Activated T-helper 1 cell treated with Interleukin-2 at 50 U/mL for 16 hours (primary cell): ENCODE results near the gene LSM10.
A peak's percentile ranks its signal among the peaks of the same experiment; 100 is the strongest.

ENCODE experiments used
- DNase-seq: peaks from one replicate; pipeline ENCODE4 v3.0.0-alpha.2; 2020; ENCODE audit warnings: low read depth

The LSM10 gene

DNA sequence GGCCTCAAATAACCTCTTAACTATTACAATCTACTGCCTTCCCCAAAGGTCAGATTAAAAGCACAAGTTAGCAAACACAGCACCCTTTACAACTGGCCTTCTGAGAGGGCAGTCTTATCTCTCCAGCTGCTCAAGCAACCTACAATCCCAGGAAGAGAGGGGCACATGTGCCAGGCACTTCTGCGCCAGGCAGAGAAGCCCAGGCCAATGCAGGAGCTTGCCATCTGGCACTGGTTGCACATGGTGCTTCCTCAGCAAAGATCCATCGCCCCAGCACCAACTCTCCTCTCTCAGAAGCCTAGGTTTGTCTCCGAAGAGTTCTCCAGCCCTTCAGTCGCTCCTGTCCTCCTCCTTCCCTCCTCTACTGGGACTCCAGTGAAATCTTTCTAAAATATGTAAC is 14.5 kb downstream of the LSM10 start:
- no peak for DNase-seq

DNA sequence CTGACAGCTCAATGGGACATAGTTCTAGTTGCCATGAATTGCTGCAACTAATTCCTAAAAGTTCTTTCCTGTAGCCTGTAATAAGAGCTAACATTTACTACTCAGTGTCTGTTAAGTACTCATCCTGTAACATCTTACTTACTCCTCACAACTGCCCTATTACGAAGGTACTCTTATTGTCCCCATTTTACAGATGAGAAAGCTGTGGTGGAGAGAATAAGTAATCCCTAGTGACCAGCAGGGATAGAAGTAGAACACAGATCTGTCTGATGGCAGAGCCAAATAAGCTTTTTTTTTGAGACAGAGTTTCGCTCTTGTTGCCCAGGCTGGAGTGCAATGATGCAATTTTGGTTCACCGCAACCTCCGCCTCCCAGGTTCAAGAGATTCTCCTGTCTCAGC is 15.0 kb downstream of the LSM10 start:
- DNase-seq: no peak

DNA sequence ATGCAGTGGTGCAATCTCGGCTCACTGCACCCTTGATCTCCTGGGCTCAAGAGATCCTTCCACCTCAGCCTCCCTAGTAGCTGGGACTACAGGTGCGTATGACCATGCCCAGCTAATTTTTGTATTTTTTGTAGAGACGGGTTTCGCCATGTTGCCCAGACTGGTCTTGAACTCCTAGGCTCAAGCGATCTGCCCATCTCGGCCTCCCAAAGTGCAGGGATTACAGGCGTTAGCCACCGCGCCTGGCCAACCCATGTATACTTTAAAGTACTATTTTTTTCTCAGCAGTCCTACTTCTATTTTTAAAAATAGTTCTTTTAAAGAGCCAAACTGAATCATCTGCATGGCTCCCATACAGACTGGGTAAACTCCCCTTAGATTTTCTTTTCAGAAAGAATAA is 15.5 kb downstream of the LSM10 start:
- DNase-seq: no peak

DNA sequence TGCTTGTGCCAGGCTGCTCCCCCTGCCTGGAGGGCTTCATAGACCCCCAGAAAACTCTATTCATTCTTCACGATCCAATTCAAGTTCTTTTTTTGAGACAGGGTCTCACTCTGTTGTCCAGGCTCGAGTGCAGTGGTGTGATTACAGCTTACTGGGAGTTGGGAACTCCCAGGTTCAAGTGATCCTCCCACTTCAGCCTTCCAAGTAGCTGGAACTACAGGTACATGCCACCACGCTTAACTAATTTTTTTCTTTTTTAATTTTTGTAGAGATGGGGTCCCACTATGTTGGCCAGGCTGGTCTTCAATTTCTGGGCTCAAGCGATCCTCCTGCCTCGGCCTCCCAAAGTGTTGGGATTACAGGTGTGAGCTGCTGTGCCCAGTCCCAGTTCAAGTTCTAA is 16.3 kb downstream of the LSM10 start:
- DNase-seq: no peak

DNA sequence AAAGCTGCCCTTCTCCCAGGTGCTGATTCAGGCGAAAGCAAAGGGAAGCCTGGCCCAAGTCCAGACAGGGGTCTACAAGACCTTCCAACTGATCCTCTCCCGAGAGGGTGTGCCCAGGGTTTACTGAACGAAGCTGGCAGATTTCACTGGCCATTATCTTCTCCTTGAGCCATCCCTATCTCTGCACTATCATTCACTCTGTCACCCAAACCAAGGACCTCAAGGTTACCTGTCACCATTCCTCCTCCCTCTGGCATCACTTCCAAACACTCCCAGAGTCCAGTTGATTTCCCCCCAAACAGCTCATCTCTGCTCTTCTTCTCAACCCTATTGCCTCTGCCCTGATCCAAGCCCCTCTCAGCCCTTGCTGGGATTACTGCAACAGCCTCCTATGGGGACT is 16.9 kb downstream of the LSM10 start:
- no peak for DNase-seq

DNA sequence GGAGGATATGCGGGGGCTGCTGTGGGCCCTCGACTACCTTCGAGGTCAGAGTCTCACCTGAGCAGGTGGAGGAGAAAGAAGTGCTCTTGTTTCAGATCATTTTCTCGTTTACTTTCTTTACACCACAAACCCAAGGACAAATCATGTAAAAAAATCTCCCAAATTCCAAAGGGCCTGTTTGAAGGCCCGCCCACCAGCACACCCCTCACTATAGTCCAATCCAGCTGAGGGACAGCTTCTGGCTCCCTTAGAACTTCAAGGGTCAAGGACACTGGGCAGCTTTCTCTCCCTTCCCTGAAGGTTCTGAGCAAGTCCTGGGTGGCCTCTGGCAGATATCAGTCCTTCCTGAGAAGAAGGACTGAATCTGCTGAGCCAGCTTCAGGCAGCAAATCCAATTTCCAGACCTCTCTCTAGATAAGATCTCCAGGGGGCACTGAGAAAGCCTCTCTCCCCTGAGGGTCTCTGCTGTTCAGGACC is 17.5 kb downstream of the LSM10 start:
- DNase-seq: no peak

DNA sequence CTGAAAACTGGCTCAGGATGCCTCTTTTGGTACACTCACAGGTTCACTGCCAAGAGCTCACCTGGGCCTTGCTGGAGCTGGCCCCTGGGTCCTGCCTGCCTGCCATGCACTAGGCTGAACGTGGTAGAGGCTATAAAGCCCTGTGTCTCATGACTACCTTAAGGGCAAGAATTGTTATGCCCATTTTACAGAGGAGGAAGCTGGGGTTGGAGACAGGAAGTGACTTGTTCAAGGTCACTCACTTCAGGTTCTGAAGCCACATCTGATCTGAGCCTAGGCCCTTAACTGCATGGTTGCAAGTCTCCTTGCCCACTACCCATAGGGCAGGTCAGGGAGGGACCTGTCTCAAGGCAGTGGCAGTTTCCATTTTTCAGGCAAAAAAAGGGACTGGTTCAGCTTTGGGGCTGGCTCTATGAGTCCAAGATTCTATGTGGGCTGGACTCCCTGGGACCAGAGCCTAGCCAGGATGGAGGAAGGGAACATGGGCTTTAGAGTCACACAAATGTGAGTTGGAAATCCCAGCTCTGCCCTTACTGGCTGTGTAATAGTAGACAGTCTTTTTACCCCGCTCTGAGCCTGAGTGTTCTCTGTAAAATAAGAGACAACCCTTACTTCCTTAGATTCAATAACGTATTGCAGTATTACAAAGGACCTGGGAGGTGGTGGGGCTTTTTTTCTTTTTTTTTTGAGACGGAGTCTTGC is 19.8 kb downstream of the LSM10 start:
- DNase-seq: no peak

DNA sequence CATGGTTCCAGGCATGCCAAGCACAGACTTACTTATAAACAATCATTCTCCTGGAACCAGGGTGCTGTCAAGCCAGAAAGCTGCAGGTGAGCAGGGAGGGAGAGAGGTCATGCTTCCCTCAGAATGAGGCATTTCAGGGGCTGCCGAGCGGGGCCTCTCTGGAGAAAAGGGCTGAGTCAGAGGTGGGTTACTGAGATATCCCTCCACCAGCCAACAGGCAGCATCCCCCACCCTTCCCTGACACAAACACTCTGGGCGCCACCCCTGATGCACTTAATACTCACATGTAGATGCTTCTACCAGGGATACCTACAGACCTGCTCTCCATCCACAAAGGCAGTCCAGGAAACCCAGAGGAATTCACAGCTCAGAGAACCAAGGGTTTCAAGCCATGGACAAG is 25.1 kb downstream of the LSM10 start:
- no peak for DNase-seq

DNA sequence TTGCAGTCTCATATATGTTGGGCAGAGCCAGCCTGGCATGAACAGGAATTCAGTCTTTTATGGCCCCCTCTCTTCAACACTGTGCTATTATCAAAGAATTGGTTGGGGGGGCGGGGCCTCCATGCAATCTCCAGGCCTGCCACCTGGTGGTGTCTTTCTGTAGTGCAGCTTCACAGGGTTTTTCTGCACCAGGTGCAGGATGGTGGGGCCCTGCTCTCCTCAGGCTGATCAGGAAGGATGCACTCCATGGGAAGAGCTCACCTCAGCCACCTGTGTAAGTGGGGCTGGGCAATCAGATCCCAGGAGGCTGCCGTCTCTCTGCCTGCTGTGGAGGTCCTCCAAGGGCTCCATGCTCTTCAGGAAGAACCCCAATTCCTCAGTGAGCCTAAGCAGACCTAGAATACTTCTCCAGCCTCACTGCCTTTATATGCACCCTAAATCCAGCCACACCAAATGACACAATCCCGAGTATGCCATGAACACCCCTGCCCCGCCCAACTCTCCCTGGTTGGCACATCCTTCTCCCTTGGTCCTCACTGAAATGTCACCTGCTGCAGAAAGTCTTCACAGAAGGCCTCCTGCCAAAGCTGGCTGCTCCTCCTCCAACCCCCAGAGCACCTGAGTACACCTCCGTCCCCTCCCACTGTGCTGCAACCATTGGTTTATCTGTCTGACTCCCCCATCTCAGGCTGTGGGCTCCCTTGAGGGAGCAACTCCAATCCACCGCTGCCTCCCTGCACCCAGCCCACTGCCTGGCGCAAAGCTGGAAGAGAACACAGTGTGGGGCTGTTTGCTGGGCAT is 28.4 kb downstream of the LSM10 start:
- DNase-seq: peak; percentile 68

DNA sequence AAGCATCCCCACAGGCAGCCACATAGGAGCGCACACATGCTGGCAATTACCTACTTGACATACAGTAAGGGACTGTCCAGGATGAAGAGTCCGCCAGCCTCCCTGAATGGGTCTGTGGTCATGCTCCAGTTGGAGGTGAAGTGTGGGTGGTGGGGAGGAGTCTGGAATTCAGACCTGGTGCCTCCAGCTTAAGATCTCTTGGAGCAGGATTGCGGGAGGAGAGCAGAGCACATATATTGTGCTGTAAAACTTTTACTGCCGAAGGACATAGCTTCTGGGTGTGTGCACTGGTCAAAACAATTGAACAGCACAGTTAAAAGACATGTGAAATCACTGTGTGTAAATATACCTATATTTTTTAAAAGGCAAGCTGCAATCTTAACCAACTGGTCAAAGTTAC is 29.9 kb downstream of the LSM10 start:
- no peak for DNase-seq

DNA sequence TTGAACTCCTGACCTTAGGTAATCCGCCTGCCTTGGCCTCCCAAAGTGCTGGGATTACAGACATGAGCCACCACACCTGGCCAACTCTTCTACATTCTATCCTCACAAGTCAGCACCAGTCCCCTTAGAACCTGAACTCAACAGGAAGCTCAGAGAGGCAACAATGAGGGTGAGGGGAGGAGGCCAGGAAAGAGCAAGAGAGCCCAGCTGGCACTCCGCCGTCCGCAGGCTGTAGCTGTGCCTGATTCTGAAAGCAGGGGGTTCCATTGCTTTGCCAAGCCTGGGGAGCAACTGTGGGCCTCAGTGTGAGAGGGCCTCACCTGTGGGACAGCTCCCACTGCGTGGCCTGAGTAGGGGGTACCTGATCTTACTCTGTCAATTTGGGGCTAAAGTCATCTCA is 30.6 kb downstream of the LSM10 start:
- DNase-seq: peak; percentile 22

DNA sequence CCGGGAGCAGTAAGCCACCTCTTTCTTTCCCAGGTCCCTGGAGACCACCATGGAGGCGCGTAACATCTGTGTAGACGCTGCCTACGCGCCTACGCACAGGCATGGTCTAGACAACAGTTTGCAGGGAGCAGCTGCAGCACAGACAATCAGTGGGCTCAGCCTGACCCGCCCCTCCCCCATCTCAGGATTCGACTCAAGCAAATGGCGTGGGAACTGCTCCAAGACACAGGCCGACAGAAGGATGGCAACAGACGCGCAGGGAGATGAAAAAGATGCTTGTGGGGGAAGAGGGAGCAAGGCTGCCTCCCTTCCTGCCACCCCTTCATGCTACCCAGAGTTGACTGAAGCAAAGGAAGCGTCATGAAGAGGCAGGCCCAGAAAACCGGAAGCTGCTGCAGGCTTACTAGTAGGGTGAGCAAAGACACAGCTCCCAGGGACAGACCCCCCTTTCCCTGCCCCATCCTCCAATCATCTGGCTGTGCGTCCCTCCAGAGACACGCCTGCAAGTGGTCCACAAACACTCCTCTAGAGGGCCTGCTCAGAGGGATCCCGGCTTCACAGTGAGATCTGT is 31.5 kb downstream of the LSM10 start:
- DNase-seq: peak; percentile 36

DNA sequence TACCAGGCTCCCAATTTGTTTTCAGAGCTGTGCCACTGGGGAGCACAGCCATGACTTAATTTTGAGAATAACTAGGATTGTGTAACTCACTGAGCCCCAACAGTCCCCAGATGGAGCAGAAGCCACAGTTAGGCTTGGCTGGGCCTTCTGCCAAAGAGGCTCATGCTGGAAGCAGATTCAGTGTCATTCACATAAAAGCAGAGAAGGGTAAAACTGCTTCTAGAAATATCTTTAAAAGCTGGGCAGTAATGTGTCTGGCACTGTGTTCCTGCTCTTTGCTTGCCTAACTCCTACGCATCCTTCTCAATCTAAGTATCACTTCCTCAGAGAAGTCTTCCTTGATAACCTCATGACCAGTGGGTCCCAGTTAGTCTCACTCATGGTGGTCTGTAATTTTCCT is 32.3 kb downstream of the LSM10 start:
- DNase-seq: no peak

DNA sequence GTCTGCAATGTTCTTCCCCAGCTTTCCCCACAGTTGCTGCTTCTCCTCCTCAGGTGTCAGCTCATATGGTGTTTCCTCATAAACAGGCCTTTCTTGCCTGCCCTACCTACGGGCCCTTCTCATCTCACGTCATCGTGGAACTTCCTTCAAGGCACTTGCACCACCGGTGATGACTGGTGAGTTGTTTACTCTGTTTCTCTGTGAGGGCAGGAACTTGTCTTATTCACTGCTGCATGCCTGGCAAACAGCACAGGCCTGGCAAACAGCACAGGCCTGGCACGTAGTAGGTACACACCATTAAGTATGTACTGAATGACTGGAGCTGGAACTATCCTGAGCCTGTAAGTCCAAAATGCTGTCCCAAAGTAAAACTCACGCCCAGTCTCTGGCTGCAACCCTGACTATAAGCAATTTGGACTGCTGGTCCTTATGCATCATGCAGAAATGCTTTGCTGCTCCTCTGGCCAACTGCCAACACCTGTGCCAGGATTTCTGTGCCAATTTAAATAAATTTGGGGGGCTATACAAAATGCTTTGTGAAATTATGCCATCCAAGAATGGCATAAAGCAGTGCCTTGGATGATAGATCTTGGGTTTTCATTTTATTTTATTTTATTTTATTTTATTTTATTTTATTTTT is 37.7 kb downstream of the LSM10 start:
- DNase-seq: no peak

DNA sequence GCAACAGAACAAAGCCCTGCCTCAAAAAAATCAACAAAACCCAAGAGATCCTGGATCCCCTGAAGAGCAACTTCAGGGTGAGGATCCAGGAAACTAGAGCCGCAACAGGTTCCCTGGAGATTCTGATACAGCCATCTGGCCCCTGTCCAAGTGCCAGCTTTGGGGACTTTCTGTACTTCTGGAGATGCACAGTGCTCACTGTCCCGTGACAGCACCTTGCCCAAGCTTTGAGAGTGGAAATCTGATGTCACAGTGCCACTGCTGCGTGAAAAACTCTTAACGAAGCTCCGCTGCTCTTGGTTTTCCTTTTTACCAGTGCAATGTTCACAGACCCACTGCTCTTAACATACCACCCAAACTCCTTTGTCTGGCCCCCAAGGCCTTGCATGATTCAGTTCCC is 38.3 kb downstream of the LSM10 start:
- DNase-seq: no peak

DNA sequence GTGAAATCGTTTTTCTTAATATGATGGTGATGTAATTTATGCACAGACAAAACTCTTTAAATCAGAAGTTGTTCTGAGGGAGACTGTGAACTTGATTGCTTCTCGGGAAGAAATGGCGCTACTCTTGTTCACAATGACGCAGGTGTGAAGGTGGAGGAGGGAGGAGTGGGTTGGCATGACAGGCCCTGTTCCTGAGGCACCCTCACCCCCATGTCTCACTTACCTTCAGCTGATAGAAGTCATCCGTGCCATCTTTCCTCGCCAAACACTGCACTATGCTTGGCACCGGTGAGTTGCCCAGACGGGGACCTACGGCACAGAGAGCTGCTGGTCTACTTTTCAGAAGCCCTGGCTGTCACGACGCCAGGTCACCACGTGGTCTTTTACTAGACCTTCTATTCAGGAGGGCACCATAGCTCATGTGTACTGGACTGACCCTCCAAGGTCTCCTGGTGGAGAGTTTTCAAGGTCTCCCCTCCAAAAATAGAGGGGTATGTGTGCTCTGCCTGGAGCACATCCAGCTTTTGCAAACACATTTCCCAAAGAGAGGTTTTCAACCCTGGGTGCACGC is 39.1 kb downstream of the LSM10 start:
- DNase-seq: no peak

DNA sequence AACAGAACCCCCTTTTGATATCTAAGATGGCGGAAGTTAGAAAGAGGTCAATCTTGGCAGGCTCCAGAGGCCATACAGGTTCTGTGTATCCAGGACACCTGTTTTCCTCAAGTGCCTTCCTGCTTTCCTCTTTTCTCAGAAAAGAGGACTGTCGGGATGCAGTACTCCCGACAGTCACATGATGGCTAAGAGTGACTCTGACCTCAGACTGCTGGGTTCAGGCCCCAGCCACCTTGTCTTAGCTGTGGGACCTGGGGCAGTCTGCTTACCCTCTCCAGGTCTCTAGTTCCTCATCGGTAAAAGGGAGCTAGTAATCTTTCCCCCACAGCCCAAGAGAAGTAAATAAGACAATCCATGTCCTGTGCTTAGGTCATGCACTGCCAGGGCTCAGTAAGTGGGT is 41.9 kb downstream of the LSM10 start:
- no peak for DNase-seq

DNA sequence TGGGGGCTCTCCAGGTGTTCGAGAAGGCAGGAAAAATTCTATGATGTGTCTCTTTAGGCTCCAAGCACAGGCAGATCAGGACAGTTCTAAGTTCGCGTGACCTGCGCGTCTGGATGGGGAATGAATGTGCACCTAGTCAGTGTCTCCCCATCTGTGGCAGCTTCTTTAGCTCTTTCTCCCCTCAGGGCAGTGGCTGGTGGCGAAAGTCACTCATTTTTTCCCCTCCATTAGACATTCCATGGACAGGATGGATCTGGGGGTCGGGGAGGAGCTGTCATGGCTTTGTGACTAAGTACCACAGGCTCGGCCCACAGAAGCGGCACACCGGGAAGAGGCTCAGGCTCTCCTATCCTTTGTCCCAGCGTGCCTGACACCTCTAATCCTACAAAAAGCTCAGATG is 43.2 kb downstream of the LSM10 start:
- no peak for DNase-seq

DNA sequence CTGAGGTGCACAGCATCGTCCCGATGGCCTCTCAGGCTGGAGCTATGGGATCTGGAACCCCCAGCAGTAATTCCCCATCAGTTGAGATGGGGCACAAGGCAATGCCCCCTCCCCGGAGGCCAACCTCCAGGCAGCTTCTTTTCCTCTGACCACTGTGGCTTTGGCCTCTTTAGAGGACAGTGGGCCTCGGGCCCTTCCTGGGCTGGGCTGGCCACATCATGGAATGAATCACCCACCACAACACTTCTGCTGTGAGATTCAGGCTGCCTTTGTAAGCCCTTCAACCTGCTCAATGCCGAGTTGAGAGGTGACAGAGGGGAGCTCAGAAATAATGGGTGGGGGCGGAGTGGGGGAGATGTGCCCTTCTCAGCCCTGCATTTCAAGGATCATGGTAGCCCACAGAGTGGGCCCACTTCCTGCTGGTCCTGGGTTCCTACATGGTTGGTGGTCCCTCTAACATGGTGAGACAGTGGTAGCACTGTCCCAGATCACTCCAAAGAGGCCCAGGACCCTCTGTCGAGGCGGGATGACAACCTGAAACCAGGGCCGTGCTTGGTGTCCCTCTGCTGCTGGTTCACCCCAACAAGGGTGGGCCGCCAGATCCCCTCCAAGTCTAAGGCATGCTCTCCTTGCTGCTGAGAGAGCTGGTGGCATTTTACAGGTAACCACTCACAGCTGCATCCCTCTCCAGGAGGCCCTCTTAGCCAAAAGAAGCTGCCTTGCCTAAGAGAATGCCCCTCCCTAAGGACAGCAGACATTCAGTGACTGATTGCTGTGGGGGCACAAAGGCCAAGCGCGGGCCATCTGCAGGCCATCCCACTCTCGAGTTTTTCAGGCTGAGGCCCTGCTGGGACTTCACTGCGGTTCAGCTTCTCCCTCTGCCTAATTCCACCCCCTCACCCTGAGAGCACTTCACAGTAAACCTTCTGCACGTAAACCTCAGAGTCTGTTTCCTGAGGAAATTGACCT is 44.5 kb downstream of the LSM10 start:
- no peak for DNase-seq

DNA sequence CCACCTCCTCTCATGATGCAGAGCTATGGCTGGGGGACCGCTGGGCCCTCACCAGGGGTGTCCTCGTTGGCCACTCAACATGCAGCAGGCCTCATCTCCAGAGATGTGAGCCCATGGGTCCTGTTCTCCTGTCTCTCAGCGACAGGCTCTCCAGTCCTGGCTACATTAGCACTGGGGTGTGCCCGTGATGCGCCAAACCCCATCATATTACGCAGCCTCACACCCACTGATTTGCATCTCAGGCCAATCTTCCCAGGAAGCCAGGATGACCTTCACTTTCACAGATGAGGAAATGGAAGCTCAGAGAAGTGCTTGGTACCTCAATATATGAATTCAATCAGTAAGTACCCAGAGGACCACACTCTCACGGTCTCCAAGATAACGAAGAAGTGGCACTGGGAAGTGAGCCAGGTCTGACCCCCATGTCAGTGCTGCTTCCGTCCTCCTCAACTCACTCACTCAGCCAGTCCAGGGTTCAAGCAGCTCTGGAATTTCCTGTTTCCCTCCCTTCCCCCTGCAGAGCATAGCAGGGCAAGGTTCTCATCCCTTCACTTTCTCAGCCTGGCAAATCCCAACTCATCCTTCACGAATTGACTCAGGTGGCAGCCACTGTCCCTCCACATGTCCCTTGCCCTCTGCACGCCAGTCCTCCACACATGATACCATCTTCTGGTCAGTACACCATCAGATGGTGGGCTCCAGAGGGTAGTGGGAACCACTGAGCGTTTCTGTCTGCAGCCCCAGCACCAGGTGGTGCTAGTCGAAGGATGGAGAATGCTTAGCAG is 45.4 kb downstream of the LSM10 start:
- DNase-seq: no peak
